LNCaP clone FGC (cell line): ENCODE data around the gene SMYD3.

Experiments used
- DNase-seq: peaks from one replicate; pipeline ENCODE4 v3.0.0-alpha.2; 2011; ENCODE audit warnings: low read depth
- H3K4me3 ChIP-seq: 2 replicates; pipeline ENCODE4 v1.5.1; 2011; ENCODE audit warnings: mild to moderate bottlenecking, low read depth, low read length, control low read depth
- TF ChIP-seq, protein P1 (sequence below): IDR thresholded peaks from 2 replicates; pipeline ENCODE4 v1.5.1; 2012; ENCODE audit warnings: mild to moderate bottlenecking; ENCODE audit not compliant: control insufficient read depth, insufficient read depth; ENCODE audit errors: extremely low read depth

Gene SMYD3

DNA sequence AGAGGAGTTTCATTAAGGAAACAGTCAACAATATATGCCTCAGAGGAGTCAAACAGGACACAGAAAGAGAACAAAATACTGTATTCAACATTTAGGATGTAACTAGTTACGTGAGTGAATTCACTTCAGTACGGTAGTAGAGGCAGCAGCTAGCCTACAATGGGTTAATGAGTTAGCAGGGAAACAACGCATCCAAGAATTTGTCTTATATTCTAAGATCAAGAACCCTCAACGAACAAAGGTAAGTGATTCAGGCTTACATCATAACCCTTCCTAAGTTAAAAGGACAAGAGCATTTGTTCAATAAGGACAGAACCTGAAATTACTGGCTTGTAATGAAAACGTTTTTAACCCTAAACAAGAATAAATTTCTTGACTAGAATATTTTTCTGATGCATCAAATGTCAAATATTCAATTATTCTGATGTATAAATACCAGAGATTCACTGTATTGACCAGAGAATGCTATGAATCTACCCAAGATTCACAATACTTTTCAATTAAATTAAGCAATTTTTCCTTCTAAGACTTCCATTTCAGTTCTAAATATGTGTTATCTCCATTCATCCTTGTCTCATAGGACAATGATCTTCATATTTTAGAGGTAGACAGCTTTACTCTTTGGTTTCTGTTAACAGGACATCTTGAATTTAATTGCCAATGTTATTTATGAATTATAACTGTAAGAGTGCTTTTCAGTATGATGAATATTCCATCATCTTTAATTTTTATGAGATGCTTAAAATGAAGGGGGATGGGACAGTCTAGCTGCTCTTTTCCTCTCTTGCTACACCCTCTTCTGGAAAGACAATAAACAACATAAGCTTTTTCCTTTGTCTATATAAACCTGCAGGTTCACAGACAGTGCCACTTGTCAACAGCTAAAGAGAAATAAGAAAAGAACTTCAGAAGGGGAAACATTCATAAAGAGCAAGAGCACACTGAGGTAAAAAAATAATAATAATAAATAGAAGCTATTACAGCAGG lies 209.5 kb downstream of the SMYD3 start:
- TF ChIP-seq, protein P1, sequence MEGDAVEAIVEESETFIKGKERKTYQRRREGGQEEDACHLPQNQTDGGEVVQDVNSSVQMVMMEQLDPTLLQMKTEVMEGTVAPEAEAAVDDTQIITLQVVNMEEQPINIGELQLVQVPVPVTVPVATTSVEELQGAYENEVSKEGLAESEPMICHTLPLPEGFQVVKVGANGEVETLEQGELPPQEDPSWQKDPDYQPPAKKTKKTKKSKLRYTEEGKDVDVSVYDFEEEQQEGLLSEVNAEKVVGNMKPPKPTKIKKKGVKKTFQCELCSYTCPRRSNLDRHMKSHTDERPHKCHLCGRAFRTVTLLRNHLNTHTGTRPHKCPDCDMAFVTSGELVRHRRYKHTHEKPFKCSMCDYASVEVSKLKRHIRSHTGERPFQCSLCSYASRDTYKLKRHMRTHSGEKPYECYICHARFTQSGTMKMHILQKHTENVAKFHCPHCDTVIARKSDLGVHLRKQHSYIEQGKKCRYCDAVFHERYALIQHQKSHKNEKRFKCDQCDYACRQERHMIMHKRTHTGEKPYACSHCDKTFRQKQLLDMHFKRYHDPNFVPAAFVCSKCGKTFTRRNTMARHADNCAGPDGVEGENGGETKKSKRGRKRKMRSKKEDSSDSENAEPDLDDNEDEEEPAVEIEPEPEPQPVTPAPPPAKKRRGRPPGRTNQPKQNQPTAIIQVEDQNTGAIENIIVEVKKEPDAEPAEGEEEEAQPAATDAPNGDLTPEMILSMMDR = peak; percentile 26; the same call in 1 of the 2 replicates
- DNase-seq = no peak
- no peak overlapping the region for H3K4me3 ChIP-seq

DNA sequence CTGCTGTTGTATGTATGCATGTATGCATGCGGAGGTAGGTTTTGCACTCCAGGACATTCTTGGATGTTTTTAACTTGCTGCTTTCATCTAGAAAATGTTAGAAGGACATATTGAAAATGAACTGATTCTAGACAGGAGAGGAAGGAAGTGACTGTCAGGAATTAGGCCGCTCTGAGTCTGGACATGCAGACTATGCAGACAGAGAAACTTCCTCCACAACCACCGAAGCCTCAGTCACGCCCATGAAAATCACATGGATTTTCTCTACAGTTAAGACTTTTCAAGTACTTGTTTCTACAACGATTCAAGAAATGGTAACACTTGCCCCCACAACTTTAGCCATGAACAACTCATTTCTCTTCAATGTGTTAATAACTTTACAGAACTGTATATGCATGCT lies 211.1 kb downstream of the SMYD3 start:
- DNase-seq = no peak
- TF ChIP-seq, protein P1 = no peak

DNA sequence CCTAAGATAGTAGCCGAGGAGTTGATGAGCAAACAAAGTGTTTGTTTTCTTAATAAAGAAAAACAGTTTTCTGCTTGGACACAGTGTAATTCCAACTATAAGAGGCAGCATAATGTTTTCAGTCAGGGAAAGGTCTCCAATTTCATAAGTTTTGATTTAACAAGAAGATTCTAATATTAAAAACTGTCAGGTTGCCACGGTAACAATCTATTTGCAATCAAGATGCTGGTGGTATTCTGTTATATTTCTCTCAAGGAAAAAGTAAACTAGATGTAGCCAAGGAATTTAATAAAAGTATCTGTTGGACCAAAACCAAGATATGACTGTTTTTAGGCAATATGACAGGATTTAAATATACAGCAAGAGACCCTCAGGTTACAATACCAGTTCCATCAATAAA lies 211.7 kb downstream of the SMYD3 start:
- TF ChIP-seq, protein P1 = no peak
- DNase-seq = no peak
- H3K4me3 ChIP-seq = no peak overlapping the region

More for the DNA sequence above, 211.1 kb downstream of the SMYD3 start:
- no peak overlapping the region for H3K4me3 ChIP-seq

DNA sequence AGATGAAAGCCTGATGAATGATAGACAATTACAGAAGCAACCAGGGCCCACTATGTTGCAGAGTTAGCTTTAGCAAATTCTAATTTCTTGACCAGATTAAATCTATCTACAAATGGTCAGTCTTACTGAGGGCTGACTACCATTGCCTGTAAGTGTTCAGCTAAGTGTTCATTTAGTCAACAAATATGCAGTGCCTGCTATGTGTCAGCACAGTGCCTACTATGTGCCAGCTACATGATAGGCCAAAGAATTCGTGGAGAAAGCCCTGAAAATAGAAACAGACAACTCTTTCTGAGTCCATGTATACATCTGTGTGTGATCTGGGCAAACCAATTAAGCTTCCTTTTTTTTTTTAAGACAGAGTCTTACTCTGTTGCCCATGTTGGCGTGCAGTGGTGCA lies 212.8 kb downstream of the SMYD3 start:
- no peak overlapping the region for H3K4me3 ChIP-seq
- no peak for DNase-seq
- TF ChIP-seq, protein P1 = no peak

DNA sequence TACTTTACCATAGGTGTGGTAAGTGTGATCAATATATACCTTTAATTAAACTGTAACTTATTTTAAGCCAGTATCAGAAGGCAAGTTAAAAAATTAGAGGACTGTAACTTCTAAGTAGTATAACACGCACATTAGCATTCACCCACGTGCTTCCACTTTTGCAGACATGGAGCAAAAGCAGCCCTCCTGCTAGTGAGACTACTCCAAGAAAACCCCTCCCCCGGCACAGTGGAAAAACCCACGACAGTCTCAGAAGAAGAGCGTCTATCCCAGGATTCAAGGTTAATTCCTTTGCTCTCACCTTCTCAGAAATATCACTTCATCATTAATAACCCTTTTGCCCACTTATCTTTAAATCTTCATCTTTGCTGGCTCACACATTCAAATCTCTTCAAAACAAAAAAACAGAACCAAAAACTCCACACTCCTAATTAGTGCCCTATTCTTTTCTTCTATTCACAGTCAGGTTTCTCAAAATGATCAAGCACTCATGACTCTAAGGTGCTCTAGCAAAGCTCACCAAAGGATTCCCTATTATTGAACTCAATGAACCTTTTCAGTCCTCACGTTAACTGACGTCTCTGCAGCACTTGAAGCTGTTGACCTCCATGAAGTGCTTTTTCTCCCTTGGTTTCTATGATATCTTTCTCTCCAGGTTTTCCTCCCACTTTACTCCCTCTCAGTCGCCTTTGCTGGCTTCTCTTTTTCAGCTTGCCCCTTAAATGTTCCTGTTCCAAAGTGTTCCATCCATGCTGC lies 213.5 kb downstream of the SMYD3 start:
- TF ChIP-seq, protein P1 = no peak
- DNase-seq = no peak
- no peak overlapping the region for H3K4me3 ChIP-seq

DNA sequence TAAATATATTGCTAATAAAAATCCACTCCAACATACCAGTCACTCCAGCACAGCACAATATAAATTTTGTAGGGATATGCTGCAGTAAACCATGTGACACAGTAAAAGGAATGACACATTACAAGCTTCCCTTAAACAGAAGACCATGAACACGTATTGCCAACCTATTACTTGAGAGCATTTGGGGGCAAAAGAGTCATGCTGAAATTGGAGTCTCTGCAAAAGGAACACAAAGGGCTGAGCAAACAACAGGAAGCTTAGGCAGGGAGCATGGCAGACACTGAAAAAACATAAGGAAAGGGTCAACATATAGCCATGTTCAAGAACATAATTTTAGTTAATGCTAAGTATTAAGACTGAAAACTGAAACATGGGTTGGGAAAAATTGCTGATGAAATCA lies 214.5 kb downstream of the SMYD3 start:
- no peak for DNase-seq
- TF ChIP-seq, protein P1 = no peak
- H3K4me3 ChIP-seq = no peak overlapping the region
